ENCODE data around the gene TTC7B. TPM values are rescaled to one million over a fixed set of nuclear protein-coding genes. Genes with fewer than 3 reads are reported as not detected.
"Not testable (repeated sequence)": the region's sequence is repeated elsewhere in the genome, so short reads cannot be mapped to it uniquely, and the experiment has no call there.

Gene TTC7B, protein sequence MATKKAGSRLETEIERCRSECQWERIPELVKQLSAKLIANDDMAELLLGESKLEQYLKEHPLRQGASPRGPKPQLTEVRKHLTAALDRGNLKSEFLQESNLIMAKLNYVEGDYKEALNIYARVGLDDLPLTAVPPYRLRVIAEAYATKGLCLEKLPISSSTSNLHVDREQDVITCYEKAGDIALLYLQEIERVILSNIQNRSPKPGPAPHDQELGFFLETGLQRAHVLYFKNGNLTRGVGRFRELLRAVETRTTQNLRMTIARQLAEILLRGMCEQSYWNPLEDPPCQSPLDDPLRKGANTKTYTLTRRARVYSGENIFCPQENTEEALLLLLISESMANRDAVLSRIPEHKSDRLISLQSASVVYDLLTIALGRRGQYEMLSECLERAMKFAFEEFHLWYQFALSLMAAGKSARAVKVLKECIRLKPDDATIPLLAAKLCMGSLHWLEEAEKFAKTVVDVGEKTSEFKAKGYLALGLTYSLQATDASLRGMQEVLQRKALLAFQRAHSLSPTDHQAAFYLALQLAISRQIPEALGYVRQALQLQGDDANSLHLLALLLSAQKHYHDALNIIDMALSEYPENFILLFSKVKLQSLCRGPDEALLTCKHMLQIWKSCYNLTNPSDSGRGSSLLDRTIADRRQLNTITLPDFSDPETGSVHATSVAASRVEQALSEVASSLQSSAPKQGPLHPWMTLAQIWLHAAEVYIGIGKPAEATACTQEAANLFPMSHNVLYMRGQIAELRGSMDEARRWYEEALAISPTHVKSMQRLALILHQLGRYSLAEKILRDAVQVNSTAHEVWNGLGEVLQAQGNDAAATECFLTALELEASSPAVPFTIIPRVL
- total RNA-seq, result 1 to 10 TPM; 5.6 to 6.5 TPM

DNA sequence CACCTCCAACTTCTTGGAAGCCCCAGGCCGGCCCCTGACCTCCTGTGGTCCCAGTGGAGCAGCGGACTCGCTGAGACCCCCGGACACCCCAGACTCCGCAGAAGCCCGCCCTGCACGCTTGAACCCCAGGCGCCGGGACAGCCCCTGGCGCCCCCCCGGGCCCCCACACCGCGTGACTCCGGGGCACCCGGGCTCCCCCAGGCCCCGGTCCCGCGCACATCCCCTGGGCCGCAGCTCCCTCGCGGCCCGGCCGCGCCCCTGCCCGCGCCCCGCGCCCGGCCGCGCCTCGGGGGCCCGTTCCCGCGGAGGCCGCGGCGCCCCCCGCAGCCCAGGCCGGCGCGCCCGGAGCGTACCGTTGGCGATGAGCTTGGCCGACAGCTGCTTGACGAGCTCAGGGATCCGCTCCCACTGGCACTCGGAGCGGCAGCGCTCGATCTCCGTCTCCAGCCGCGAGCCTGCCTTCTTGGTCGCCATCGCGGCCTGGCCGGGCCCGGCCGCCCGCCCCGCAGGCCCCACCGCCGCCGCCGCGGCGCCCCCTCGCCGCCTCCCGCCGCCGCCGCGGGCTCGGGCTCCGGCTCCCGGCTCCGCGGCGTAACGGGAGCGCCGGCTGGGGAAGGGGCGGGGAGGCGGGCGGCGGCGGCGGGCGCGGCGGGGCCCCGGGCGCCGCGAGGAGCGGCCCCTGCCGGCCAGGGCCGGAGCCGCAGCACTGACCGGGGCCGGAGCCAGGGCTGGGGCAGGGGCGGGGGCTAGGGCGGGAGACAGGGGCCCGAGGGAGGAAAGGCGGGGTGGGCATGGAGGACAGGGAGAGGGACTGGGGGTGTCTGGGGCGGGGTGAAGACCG, at the start of gene TTC7B:
Gene TTC7B (minus strand): TSS at position 609 of the 841 bp plus-strand sequence. CDS start 135 bp downstream, at position 474.
- H3K9me3 Mint-ChIP-seq, result no peaks in the 10 kb centered on the region
- H3K4me3 Mint-ChIP-seq, result peak within 1 kb of the TSS; percentile 71
- H3K27ac Mint-ChIP-seq, result no peak within 1 kb of the TSS
- peaks cover 9% of the 10 kb centered on the region for H3K4me1 Mint-ChIP-seq (ENCODE audit: low read depth)
- H3K27me3 Mint-ChIP-seq (ENCODE audit: low read depth), result peaks cover 4% of the 10 kb centered on the region
- no peaks in the 10 kb centered on the region for H3K36me3 Mint-ChIP-seq (ENCODE audit: low read depth)
- intact Hi-C loops (cut with micrococcal nuclease), result no loop called here
- CTCF ChIA-PET, result interaction anchor here (0.6 to 1.0 kb wide), 3 partner anchors 9 to 57 kb away, joined by 3 to 5 read pairs (median 3); no protein-coding TSS in a partner anchor
- peak; percentile 17 for DNase-seq

DNA sequence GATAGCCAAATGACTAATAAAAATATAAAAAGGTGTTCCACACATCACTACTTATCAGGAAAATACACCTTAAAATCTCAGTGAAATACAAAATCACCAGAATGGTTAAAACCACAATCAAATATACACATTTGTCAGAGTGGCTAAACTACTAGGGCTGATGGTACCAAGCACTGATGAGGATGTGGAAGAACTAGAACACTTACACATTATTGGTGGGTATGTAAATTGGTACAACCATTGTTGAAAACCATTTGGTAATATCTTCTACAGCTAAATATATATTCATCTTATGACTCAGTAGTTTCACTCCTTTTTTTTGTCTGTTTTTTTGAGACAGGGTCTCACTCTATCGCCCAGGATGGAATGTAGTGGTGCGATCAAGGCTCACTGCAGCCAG, 48.5 kb upstream of the TTC7B start:
- Mint-ChIP-seq H3K4me3 (no peak overlapping the region), H3K36me3 (ENCODE audit: low read depth) (peaks cover 2% of the 10 kb centered on the region), H3K27ac (no peak overlapping the region), H3K9me3 (no peaks in the 10 kb centered on the region), H3K4me1 (ENCODE audit: low read depth) (no peaks in the 10 kb centered on the region), H3K27me3 (ENCODE audit: low read depth) (no peaks in the 10 kb centered on the region)
- DNase-seq, result no peak
- CTCF ChIA-PET, result interaction anchor here (0.7 kb wide), 1 partner anchor 1321 kb away, joined by 3 read pairs; no protein-coding TSS in a partner anchor
- intact Hi-C loops (cut with micrococcal nuclease), result no loop called here

DNA sequence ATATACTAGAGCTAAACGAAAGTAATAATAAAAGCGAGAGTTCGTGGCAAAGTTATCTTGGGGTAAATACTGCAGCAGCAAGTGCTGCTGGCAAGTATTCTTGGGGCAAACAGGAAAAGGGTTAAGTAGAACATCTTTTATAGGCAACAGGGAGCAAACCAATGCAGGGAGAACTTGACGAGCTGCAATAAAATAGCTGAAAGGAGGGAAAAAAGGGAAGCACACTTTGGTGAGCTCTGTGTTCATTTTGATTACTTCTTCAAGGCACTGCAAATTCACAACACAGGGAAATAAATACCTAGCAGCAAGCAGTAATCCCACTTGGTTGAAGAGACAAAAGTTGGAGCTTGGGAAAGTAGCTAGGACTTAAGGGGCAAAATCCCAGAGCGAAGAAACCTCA, 42.3 kb upstream of the TTC7B start:
- H3K27me3 Mint-ChIP-seq (ENCODE audit: low read depth), result no peaks in the 10 kb centered on the region
- H3K4me3 Mint-ChIP-seq, result no peak overlapping the region
- intact Hi-C loops (cut with micrococcal nuclease), result no loop called here
- no peak overlapping the region for H3K27ac Mint-ChIP-seq
- no peak for DNase-seq
- CTCF ChIA-PET, result interaction anchor here (0.8 kb wide), 2 partner anchors 8 to 13 kb away, joined by 3 to 5 read pairs; no protein-coding TSS in a partner anchor
- no peaks in the 10 kb centered on the region for H3K36me3 Mint-ChIP-seq (ENCODE audit: low read depth)
- H3K9me3 Mint-ChIP-seq, result no peaks in the 10 kb centered on the region
- no peaks in the 10 kb centered on the region for H3K4me1 Mint-ChIP-seq (ENCODE audit: low read depth)

DNA sequence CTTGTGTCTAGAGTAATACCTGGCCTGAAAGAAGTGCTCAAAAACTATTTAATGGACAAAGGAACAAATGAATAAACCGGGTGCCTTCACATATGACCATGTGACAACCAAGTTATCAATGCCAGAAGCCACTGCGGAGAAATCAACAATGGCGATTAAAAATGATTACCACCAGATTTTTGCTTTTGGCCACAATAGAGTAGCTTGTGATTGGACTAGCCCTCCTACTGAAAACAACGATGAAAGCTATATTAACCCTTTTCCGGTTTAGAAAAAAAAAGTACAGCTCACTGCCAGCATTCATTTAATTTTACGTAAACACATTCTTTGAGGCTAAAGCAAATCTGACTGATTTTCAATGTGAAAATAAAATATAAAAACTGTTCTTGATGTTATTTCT, 41.6 kb upstream of the TTC7B start:
- intact Hi-C loops (cut with micrococcal nuclease), result no loop called here
- CTCF ChIA-PET, result no interaction called here
- H3K9me3 Mint-ChIP-seq, result no peaks in the 10 kb centered on the region

DNA sequence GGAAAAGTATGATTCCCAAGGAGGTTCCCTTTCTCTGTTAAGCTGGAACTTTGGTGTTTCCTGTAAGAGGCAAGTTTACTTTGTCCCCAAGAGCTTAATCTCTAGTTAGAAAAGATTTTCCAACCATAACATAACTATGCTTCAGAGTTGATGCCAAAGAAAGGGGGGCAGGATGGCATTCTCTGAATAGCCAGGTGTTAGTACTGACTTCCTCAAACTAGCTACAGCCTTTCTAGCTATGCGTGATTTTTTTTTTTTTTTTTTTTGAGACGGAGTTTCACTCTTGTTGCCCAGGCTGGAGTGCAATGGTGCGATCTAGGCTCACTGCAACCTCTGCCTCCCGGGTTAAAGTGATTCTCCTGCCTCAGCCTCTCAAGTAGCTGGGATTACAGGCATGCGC, 39.9 kb upstream of the TTC7B start:
- DNase-seq; intact Hi-C loops (cut with micrococcal nuclease); H3K27me3 Mint-ChIP-seq (ENCODE audit: low read depth); H3K27ac Mint-ChIP-seq; H3K9me3 Mint-ChIP-seq; H3K4me1 Mint-ChIP-seq (ENCODE audit: low read depth); H3K36me3 Mint-ChIP-seq (ENCODE audit: low read depth); H3K4me3 Mint-ChIP-seq: not testable (repeated sequence)
- CTCF ChIA-PET, result interaction anchor here (0.7 kb wide), 1 partner anchor 11 kb away, joined by 3 read pairs; no protein-coding TSS in a partner anchor

More for the DNA sequence above, 41.6 kb upstream of the TTC7B start:
- H3K36me3 Mint-ChIP-seq (ENCODE audit: low read depth), result no peaks in the 10 kb centered on the region
- H3K27me3 Mint-ChIP-seq (ENCODE audit: low read depth), result no peaks in the 10 kb centered on the region
- H3K4me1 Mint-ChIP-seq (ENCODE audit: low read depth), result no peaks in the 10 kb centered on the region
- no peak overlapping the region for H3K27ac Mint-ChIP-seq
- no peak overlapping the region for H3K4me3 Mint-ChIP-seq
- no peak for DNase-seq

DNA sequence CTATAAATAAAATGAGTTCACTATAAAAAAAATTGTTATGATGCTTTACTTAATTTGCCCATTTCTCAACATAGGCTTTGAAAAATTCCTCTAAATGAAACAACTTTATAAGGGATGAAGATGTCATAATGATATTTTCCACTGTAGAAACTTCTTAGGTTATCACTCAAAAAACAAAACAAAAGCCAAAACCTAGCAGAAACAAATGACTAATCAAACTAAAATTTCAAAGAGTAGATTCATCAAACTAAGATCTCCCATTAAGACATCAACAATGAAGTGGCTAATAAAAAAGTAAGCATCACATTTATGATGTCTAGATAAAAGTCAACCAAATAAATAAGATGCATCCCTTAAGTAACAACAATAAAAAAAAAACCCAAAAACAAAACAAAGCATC, 36.9 kb upstream of the TTC7B start:
- Mint-ChIP-seq H3K9me3 (no peaks in the 10 kb centered on the region), H3K27ac (no peak overlapping the region), H3K4me3 (no peak overlapping the region), H3K4me1 (ENCODE audit: low read depth) (no peaks in the 10 kb centered on the region), H3K36me3 (ENCODE audit: low read depth) (no peaks in the 10 kb centered on the region), H3K27me3 (ENCODE audit: low read depth) (no peaks in the 10 kb centered on the region)
- intact Hi-C loops (cut with micrococcal nuclease), result no loop called here
- CTCF ChIA-PET, result no interaction called here
- DNase-seq, result no peak

DNA sequence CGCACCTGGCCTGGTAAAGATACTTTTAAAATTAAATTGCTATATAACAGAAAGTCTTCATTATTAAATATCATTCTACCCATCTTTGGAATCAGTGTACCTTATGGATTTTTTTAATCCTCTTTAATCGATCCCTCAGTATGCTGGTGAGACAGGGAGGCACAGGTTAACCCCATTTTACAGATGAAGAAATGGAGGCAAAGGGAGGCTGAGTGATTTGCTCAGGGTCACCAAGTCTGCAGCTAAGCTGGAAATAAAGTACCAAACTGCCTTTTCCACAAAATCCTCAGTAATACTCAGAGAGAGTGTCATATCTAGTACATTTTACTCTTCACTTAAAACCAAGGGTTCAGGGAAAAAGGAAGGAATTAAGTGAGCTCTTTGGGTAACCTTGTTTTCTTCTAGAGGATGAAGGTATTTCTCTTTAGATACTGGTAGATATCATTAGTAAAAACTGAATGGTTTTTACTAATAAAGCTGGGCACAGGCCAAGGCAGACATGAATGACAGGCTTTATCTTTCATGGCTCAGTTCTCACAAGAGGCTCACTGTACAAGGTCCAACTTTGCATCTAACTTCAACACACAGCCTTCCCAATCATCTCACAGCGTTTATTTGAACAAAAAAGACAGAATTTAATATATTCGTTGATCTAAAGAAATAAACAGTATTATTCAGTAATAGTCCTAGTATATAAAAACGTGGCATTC, 35.3 kb upstream of the TTC7B start:
- no peaks in the 10 kb centered on the region for H3K27me3 Mint-ChIP-seq (ENCODE audit: low read depth)
- CTCF ChIA-PET, result interaction anchor here (0.7 kb wide), 1 partner anchor 403 kb away, joined by 3 read pairs; no protein-coding TSS in a partner anchor

DNA sequence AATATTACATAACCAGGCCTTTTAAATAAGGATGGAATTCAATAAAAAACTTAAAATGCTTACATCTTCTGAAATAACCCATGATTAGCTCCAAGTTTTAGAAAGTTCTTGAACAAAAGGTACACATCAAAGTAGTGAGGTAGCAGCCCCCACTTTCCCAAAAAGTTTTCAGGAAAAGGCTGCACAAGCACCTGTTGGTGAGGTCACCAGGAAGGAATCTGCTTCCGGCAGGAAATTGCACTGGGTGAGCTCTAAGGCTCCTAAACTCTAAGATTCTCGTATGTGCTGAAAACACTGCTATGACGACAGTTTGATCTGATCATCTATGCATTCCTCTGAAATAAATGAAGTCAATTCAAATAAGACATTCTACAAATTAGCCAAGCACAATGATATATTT, 34.3 kb upstream of the TTC7B start:
- CTCF ChIA-PET, result interaction anchor here (1.2 kb wide), 1 partner anchor 8 kb away, joined by 5 read pairs; no protein-coding TSS in a partner anchor
- intact Hi-C loops (cut with micrococcal nuclease), result no loop called here
- Mint-ChIP-seq H3K9me3 (no peaks in the 10 kb centered on the region), H3K36me3 (ENCODE audit: low read depth) (no peaks in the 10 kb centered on the region), H3K4me1 (ENCODE audit: low read depth) (no peaks in the 10 kb centered on the region), H3K4me3 (no peak overlapping the region), H3K27ac (no peak overlapping the region), H3K27me3 (ENCODE audit: low read depth) (no peaks in the 10 kb centered on the region)
- no peak for DNase-seq

More for the DNA sequence above, 35.3 kb upstream of the TTC7B start:
- H3K4me1 Mint-ChIP-seq (ENCODE audit: low read depth), result no peaks in the 10 kb centered on the region
- H3K9me3 Mint-ChIP-seq, result no peaks in the 10 kb centered on the region
- H3K36me3 Mint-ChIP-seq (ENCODE audit: low read depth), result no peaks in the 10 kb centered on the region
- no peak overlapping the region for H3K4me3 Mint-ChIP-seq
- intact Hi-C loops (cut with micrococcal nuclease), result no loop called here
- no peak for DNase-seq
- no peak overlapping the region for H3K27ac Mint-ChIP-seq

DNA sequence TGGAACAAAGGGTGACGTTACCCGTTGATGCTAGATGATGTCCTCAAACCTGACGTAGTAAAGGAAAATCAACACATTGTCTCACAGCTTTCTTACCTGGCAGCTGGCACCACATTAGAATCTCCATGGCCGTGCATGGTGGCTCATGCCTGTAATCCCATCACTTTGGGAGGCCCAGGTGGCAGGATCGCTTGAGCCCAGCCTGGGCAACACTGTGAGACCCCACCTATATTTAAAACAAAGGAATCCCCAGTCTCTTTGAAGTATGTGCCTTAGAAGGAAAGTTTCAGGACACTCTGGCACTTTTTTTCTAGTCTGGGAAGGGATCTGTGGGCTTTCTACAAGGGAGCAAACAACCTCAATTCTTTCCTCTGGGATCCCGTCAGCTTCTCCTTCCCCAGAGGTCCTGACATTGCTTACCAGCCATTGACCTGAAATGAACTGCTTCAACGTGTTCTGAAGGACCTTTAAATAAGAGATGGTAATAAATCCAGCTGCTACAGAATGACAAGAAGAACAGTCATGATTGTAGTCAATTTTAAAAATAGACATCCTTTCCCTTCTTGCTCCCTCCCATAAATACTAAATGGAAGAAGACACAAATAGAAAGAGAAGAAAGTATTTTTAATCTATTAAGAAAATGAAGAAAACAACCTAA, 33.7 kb upstream of the TTC7B start:
- no peak for DNase-seq
- H3K4me1 Mint-ChIP-seq (ENCODE audit: low read depth), result no peaks in the 10 kb centered on the region
- H3K4me3 Mint-ChIP-seq, result no peak overlapping the region
- intact Hi-C loops (cut with micrococcal nuclease), result no loop called here
- no peaks in the 10 kb centered on the region for H3K9me3 Mint-ChIP-seq
- H3K27me3 Mint-ChIP-seq (ENCODE audit: low read depth), result no peaks in the 10 kb centered on the region
- H3K36me3 Mint-ChIP-seq (ENCODE audit: low read depth), result no peaks in the 10 kb centered on the region
- CTCF ChIA-PET, result interaction anchor here (1.2 kb wide), 1 partner anchor 9 kb away, joined by 5 read pairs; no protein-coding TSS in a partner anchor
- no peak overlapping the region for H3K27ac Mint-ChIP-seq

DNA sequence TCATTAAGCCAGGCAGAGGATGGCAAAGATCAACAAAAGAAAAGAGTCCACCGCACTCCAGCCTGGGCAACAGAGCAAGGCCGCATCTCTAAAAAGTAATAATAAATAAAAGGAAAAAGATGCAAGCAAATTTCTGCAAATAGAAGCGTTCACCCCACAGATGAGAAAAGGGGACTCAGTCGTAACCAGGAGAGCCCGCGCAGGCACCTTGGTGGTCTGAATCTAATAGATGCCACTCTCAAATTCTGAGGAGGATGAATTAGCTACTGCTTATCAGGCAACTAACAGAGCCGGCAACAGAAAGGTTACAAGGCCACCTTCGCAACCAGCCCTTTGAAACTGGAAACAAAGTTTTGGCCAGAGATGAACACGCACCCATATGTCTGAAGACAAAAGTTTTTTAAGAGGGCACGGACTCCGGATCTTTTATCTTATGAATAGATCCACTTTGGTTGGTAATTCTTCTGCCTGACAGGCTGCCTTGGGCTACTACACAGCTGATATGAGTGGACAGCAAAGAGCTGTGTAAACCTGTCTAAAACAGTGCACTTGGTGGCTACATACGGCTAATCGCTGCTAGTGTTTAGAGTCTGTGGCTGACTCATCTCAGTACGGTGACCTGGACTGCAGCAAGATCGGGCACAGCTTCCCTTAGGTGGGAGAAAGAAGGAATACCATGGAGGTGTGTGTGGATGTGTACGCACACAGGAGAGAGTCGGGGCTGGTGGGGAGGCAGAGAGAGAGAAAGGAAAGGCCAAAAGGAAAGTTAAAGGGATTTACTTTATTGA, 32.9 kb upstream of the TTC7B start:
- no peaks in the 10 kb centered on the region for H3K9me3 Mint-ChIP-seq
- intact Hi-C loops (cut with micrococcal nuclease), result no loop called here
- no peak overlapping the region for H3K27ac Mint-ChIP-seq
- H3K27me3 Mint-ChIP-seq (ENCODE audit: low read depth), result no peaks in the 10 kb centered on the region
- CTCF ChIA-PET, result interaction anchor here (1.2 kb wide), 1 partner anchor 9 kb away, joined by 5 read pairs; no protein-coding TSS in a partner anchor
- no peaks in the 10 kb centered on the region for H3K36me3 Mint-ChIP-seq (ENCODE audit: low read depth)
- no peak for DNase-seq
- H3K4me3 Mint-ChIP-seq, result no peak overlapping the region
- no peaks in the 10 kb centered on the region for H3K4me1 Mint-ChIP-seq (ENCODE audit: low read depth)

Measured in activated naive CD4-positive, alpha-beta T cell treated with anti-CD3 and anti-CD28 coated beads for 36 hours (primary cell).